ENCODE measurements around the gene MEFV. TPM values are rescaled to one million over a fixed set of nuclear protein-coding genes. Genes with fewer than 3 reads are reported as not detected.
A peak's percentile ranks its signal among the peaks of the same experiment; 100 is the strongest.
"Not testable (repeated sequence)": the region's sequence is repeated elsewhere in the genome, so short reads cannot be mapped to it uniquely, and the experiment has no call there.

MEFV gene
- not detected for polyA plus RNA-seq (2013, experiment 1 of 2; ENCODE audit: insufficient read length)
- polyA plus RNA-seq (2013, experiment 2 of 2; ENCODE audit: insufficient read length): 0.04 TPM

- no peak for DNase-seq
These were observed at the start of gene MEFV for GRCh38 chr16:3256146-3256865. TSS of gene MEFV (minus strand) at chr16:3256633. CDS start at chr16:3256587, 46 bp downstream.

GRCh38 chr16:3306078-3306477, 49.6 kb upstream of the MEFV start:
- DNase-seq: no peak

- DNase-seq: peak; percentile 92
These were observed 49.0 kb upstream of the MEFV start, which contains the start of the genes TIGD7 and ZNF75A for GRCh38 chr16:3305109-3306068. TSS of gene TIGD7 (minus strand) at chr16:3305430. CDS start at chr16:3300614, 4,816 bp downstream. TSS of gene ZNF75A (plus strand) at chr16:3305497. CDS start at chr16:3308429, 2,932 bp downstream.

GRCh38 chr16:3304370-3304769, 47.9 kb upstream of the MEFV start:
- DNase-seq: no peak

DNA sequence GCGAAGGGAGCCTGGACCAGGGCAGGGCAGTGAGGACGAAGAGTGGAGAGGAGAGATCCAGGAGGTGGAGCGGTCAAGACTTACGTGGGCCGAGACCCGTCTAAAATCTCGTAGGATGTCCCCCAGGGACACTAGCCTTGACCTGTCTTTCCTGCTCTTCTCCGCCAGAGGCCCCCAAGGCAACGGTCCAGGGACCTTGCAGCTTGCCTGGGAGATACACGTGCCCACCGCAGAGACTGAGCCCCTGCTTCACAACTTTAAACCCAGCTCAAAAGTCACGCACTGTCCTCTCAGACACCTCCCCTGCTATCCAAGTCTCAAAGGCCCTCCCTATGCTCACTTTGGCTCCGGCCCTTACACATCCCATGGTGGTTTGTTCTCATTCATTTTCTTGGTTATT, 39.4 kb upstream of the MEFV start:
- no peak for DNase-seq

GRCh38 chr16:3295209-3295608, 38.8 kb upstream of the MEFV start:
- no peak for DNase-seq

GRCh38 chr16:3292604-3293003, 36.2 kb upstream of the MEFV start:
- no peak for DNase-seq

DNA sequence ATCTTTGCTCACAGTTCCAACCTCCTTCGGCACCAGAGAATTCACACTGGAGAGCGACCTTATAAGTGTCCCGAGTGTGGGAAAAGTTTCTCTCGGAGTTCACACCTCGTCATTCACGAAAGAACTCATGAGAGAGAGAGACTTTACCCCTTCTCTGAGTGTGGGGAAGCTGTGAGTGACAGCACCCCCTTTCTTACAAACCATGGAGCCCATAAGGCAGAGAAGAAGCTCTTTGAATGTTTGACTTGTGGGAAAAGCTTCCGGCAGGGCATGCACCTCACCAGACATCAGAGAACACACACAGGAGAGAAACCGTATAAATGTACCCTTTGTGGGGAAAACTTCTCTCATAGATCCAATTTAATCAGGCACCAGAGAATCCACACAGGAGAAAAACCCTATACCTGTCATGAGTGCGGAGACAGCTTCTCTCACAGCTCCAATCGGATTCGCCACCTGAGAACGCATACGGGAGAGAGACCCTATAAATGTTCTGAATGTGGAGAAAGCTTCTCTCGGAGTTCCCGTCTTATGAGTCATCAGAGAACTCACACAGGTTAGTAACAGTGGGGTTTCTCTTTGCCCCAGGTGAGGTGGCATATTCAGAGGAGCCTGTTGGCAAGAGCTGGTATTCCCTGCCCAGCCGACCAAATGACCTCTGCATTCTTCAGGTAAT, 33.7 kb upstream of the MEFV start:
- DNase-seq: no peak

GRCh38 chr16:3285131-3285530, 28.7 kb upstream of the MEFV start:
- no peak for DNase-seq

GRCh38 chr16:3283543-3284447, 27.4 kb upstream of the MEFV start:
- DNase-seq: no peak

GRCh38 chr16:3282730-3283542, 26.5 kb upstream of the MEFV start, which contains the start of gene ZNF263:
TSS of gene ZNF263 (plus strand) at chr16:3283491. CDS start at chr16:3283819, 328 bp downstream.
- peak; percentile 98 for DNase-seq

DNA sequence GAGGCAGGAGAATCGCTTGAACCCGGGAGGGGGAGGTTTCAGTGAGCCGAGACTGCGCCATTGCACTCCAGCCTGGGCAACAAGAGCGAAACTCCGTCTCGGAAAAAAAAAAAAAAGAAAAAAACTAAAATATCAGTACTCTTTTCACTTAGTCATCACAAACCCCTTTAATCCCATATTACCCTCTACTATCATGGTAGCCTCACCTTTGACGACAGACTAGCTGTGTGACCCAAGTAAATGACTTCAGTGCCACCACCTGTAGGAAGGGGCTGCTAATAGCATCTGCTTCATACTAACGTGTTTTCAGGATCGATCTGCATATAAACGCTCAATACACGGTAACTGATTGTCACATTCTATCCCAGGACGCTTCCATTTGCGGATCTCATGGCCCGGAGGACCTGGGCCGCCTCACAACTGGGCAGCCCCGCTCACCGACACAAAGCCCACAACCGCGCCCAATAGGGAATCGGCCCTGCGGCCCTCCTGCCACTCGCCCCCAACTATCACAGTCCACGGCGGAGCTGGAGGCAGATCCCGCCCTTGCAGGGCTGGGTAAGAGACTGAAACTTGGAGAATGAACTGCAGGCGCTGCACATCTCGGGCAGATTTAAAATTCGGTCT, 25.8 kb upstream of the MEFV start:
- DNase-seq: peak; percentile 73

DNA sequence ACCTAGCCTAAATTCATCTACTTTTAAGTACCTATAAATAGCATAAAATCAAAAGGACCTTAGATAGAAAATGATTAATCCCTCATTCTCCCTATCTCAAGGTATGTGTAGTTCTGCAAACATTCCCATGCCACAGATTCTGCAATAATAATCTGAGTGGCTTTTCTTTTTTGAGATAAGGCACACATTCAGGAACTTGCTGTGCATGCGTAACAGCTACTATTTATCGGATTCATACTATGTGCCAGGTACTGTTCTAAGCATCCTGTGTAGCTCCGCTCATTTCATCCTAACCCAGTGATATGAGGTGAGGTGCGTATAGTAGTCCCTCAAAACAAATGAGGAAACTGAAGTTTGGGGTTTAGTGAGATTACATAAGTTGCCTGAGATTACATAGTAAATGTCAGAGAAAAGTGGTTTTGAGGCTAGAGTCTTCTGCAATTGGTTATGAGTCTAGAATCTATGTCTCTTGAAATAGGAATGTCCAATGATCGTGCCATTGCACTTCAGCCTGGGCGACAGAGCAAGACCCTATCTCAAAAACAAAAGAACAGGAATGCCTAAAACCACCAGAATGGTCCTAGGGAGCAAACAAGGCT, 24.9 kb upstream of the MEFV start:
- no peak for DNase-seq

DNA sequence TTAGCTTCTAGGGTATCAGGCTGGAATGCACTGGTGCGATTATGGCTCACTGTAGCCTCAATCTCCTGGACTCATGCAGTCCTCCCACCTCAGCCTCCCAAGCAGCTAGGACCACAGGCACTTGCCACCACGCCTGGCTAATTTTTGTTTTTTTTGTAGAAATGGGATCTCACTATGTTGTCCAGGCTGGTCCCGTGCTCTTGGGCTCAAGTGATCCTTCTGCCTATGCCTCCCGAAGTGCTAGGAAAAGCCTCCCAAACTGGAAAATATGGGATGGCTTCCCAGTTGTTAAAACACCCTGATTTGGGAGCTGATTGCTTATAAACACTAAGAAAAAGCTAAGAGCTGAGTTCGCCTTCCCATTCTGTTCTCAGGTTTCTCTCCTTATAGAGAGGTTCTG, 20.2 kb upstream of the MEFV start:
- no peak for DNase-seq

GRCh38 chr16:3274947-3275346, 18.5 kb upstream of the MEFV start:
- DNase-seq: no peak

DNA sequence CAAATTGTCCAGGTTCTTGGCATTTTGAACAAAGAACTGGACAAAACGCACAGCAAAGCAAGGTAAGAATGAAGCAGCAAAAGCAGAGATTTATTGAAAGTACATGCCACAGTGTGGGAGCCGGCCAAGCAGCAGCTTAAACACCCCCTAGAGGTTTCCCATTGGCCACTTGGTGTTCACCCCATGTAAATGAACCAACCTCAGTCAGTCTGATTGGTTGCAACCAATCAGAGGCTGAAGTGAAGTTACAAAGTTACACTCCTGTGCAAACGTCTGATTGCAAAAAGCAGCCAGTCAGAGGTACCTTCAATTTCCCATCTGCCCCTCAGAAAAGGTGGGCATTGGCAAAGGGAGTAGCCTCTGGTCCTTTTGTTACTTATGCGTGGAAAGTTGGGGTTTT, 18.1 kb upstream of the MEFV start:
- no peak for DNase-seq

DNA sequence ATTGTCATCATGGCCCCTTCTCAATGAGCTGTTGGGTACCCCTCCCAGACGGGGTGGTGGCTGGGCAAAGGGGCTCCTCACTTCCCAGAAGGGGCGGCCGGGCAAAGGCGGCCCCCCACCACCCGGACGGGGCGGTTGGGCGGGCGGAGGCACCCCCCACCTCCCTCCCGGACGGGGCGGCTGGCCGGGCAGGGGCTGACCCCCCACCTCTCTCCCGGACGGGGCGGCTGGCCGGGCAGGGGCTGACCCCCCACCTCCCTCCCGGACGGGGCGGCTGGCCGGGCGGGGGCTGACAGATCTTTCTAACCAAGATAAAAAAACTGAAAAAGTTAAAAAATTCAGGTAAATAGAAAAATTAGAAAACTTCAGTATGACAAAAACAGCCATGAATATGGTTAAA, 14.8 kb upstream of the MEFV start:
- DNase-seq: not testable (repeated sequence)

GRCh38 chr16:3270718-3271117, 14.3 kb upstream of the MEFV start:
- not testable (repeated sequence) for DNase-seq

GRCh38 chr16:3268294-3268693, 11.9 kb upstream of the MEFV start:
- no peak for DNase-seq

Data from fibroblast of skin of abdomen (primary cell).